ENCODE measurements around the gene ZNF124. TPM values are rescaled to one million over a fixed set of nuclear protein-coding genes. Genes with fewer than 3 reads are reported as not detected.
"Not testable (repeated sequence)": the region's sequence is repeated elsewhere in the genome, so short reads cannot be mapped to it uniquely, and the experiment has no call there.

The ZNF124 gene
- total RNA-seq (2022) (47.5 and 52.9 TPM in 2 replicates), Bru-seq, nascent RNA (percentile 87 among the genes with signal in this experiment), BruChase-seq, experiment 1, labeled RNA remaining after a 2-hour chase (percentile 92 among the genes with signal in this experiment), BruChase-seq, experiment 2, labeled RNA remaining after a 6-hour chase (percentile 87 among the genes with signal in this experiment)
- long read RNA-seq, transcript ZNF124-201 (4 exons, 1,674 nt): major isoform, 6 of 17 reads
- long read RNA-seq, partial matches to known transcripts: 0 of 17 reads
- long read RNA-seq, other reads (novel, unspliced or antisense): 8 of 17 reads

DNA sequence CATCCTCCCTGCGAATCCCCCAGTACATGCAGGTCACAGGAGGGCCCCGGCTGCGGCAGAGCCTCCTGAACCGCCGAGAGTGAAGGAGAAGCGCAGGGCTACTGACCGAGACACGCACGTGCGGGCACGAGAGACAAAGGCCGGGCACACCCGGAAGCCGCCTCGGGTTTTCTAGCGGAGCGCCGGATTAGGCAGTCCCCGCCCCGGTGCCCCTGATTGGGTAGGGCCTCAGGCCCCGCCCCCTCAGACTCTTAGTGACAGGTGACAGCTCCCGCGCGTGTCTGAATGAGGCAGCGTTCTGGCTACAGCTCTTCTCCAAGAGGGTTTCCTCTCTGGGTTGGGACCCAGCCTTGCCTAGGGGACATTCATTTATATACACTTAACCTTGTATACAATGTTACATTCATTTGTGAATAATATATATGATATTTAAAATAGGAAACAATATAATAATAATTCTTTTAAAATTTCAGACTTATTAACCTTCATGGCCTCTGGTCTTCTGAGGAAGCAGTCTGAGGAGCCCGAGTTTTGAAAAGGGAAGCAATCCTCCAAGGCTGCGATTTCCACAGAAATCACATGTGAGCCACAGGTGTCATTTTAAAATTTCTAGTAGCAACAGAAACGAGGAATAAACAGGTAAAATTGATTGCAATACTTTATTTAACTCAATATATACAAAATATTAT is at the start of gene ZNF124:
ZNF124 (minus strand) TSS at position 146 of the 689 bp plus-strand sequence; CDS start at position 3, 143 bp downstream.
- intact Hi-C loops (cut with micrococcal nuclease; ENCODE audit: unreplicated experiment); H3K9me3 ChIP-seq: not testable (repeated sequence)

DNA sequence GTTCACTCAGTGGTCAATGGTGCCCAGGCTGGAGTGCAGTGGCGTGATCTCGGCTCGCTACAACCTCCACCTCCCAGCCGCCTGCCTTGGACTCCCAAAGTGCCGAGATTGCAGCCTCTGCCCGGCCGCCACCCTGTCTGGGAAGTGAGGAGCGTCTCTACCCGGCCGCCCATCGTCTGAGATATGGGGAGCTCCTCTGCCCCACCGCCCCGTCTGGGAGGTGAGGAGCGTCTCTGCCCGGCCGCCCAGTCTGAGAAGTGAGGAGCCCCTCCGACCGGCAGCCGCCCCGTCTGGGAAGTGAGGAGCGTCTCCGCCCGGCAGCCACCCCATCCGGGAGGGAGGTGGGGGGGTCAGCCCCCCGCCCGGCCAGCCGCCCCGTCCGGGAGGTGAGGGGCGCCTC is 48.5 kb upstream of the ZNF124 start:
- POLR2A ChIA-PET; H3K9me3 ChIP-seq; H3K4me1 Mint-ChIP-seq (ENCODE audit: low read depth, unreplicated experiment); H3K27me3 ChIP-seq (replicated peaks; ENCODE audit: control insufficient read depth, insufficient read depth, low read length); H3K36me3 ChIP-seq (ENCODE audit: control insufficient read depth, insufficient read depth, low read length); H3K36me3 Mint-ChIP-seq (ENCODE audit: insufficient read depth, unreplicated experiment); intact Hi-C loops (cut with micrococcal nuclease; ENCODE audit: unreplicated experiment); CTCF ChIA-PET; H3K27ac Mint-ChIP-seq (ENCODE audit: unreplicated experiment); DNase-seq; H3K4me3 Mint-ChIP-seq (ENCODE audit: unreplicated experiment); H3K4me3 ChIP-seq (ENCODE audit: low read depth, low read length); BruUV-seq (replicated peaks); H3K4me1 ChIP-seq: not testable (repeated sequence)
- Mint-ChIP-seq H3K27me3 (ENCODE audit: insufficient read depth, unreplicated experiment) (peaks cover 17% of the 10 kb centered on the region), H3K9me3 (ENCODE audit: unreplicated experiment) (peaks cover 31% of the 10 kb centered on the region)

More for the DNA sequence above, at the start of gene ZNF124:
- H3K4me3 ChIP-seq (ENCODE audit: low read depth, low read length); H3K27me3 ChIP-seq (replicated peaks; ENCODE audit: control insufficient read depth, insufficient read depth, low read length); H3K27me3 Mint-ChIP-seq (ENCODE audit: insufficient read depth, unreplicated experiment); BruUV-seq (replicated peaks); H3K9me3 Mint-ChIP-seq (ENCODE audit: unreplicated experiment); CTCF ChIA-PET; POLR2A ChIA-PET; H3K4me3 Mint-ChIP-seq (ENCODE audit: unreplicated experiment); DNase-seq; H3K27ac Mint-ChIP-seq (ENCODE audit: unreplicated experiment); H3K4me1 Mint-ChIP-seq (ENCODE audit: low read depth, unreplicated experiment); H3K36me3 ChIP-seq (ENCODE audit: control insufficient read depth, insufficient read depth, low read length); H3K4me1 ChIP-seq: not testable (repeated sequence)
- H3K36me3 Mint-ChIP-seq (ENCODE audit: insufficient read depth, unreplicated experiment): peaks cover 19% of the 10 kb centered on the region

DNA sequence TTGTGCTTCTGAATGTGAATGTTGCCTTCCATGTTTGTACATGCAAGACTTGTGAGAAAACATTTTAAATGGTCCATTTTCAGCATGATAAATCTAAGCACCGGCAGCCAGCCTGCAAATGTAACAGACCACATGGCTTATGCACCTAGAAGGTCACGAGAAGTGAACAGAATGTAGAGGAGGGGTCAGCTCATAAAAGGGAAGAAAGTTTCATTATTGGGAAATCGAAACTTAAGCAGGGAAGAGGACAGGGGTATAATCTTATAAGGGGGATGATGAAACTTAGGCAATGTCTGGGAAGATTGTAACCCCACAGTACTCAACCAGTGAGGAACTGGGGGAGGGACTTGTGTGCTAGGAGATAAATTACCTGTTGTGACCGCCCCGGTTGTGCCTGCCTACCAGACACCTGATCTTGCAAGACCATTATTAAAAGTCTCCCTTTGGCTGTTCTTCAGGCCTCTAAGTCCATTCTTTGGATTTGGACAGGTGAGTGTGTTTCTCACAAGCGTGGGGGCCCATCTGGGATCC is 46.4 kb upstream of the ZNF124 start:
- TF ChIP-seq, protein P1, sequence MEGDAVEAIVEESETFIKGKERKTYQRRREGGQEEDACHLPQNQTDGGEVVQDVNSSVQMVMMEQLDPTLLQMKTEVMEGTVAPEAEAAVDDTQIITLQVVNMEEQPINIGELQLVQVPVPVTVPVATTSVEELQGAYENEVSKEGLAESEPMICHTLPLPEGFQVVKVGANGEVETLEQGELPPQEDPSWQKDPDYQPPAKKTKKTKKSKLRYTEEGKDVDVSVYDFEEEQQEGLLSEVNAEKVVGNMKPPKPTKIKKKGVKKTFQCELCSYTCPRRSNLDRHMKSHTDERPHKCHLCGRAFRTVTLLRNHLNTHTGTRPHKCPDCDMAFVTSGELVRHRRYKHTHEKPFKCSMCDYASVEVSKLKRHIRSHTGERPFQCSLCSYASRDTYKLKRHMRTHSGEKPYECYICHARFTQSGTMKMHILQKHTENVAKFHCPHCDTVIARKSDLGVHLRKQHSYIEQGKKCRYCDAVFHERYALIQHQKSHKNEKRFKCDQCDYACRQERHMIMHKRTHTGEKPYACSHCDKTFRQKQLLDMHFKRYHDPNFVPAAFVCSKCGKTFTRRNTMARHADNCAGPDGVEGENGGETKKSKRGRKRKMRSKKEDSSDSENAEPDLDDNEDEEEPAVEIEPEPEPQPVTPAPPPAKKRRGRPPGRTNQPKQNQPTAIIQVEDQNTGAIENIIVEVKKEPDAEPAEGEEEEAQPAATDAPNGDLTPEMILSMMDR (IDR thresholded peaks at IDR 0.05; ENCODE audit: insufficient read depth in 1 of 2, low read depth in 1 of 2, low read length in 1 of 2, severe bottlenecking in 1 of 2, unreplicated experiment in 1 of 2): no peak
- no TSS peak for BruUV-seq (replicated peaks)
- Histone ChIP-seq H3K27me3 (replicated peaks; ENCODE audit: control insufficient read depth, insufficient read depth, low read length) (no peaks in the 10 kb centered on the region), H3K4me3 (ENCODE audit: low read depth, low read length) (no peak overlapping the region), H3K36me3 (ENCODE audit: control insufficient read depth, insufficient read depth, low read length) (no peaks in the 10 kb centered on the region), H3K4me1 (no peaks in the 10 kb centered on the region), H3K9me3 (no peaks in the 10 kb centered on the region)
- DNase-seq: no peak
- Mint-ChIP-seq H3K27me3 (ENCODE audit: insufficient read depth, unreplicated experiment) (peaks cover 11% of the 10 kb centered on the region), H3K4me1 (ENCODE audit: low read depth, unreplicated experiment) (no peaks in the 10 kb centered on the region), H3K9me3 (ENCODE audit: unreplicated experiment) (peaks cover 16% of the 10 kb centered on the region), H3K36me3 (ENCODE audit: insufficient read depth, unreplicated experiment) (no peaks in the 10 kb centered on the region), H3K27ac (ENCODE audit: unreplicated experiment) (no peak overlapping the region), H3K4me3 (ENCODE audit: unreplicated experiment) (no peak overlapping the region)
- ChIA-PET POLR2A (no interaction called here), CTCF (no interaction called here)
- intact Hi-C loops (cut with micrococcal nuclease; ENCODE audit: unreplicated experiment): no loop called here

DNA sequence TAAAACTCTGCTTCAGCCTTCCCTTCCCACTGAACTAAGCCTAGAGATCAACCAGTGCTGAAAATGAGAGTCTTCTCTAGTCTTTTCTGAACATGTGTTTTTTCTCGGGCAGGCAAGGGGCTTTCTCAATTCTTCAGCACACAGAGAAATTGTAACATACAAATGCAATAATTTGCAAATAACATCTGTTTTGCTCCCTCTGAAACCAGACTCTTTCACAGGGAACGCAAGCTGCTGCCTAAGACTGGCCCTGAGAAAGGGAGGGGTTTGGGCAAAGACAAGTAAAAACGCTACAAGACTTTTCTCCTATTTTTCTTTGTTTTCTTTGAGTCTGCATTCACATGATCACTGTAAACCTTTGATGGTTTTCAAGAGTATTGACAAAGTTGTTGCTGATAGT is 44.4 kb upstream of the ZNF124 start:
- ChIA-PET CTCF (no interaction called here), POLR2A (no interaction called here)
- Histone ChIP-seq H3K36me3 (ENCODE audit: control insufficient read depth, insufficient read depth, low read length) (no peaks in the 10 kb centered on the region), H3K27me3 (replicated peaks; ENCODE audit: control insufficient read depth, insufficient read depth, low read length) (no peaks in the 10 kb centered on the region), H3K4me3 (ENCODE audit: low read depth, low read length) (no peak overlapping the region), H3K4me1 (no peaks in the 10 kb centered on the region), H3K9me3 (no peaks in the 10 kb centered on the region)
- intact Hi-C loops (cut with micrococcal nuclease; ENCODE audit: unreplicated experiment): no loop called here
- Mint-ChIP-seq H3K4me1 (ENCODE audit: low read depth, unreplicated experiment) (no peaks in the 10 kb centered on the region), H3K9me3 (ENCODE audit: unreplicated experiment) (peaks cover 2% of the 10 kb centered on the region), H3K4me3 (ENCODE audit: unreplicated experiment) (no peak overlapping the region), H3K36me3 (ENCODE audit: insufficient read depth, unreplicated experiment) (no peaks in the 10 kb centered on the region), H3K27me3 (ENCODE audit: insufficient read depth, unreplicated experiment) (peaks cover 4% of the 10 kb centered on the region), H3K27ac (ENCODE audit: unreplicated experiment) (no peak overlapping the region)
- no TSS peak for BruUV-seq (replicated peaks)
- no peak for DNase-seq
- TF ChIP-seq, protein P1 (IDR thresholded peaks at IDR 0.05; ENCODE audit: insufficient read depth in 1 of 2, low read depth in 1 of 2, low read length in 1 of 2, severe bottlenecking in 1 of 2, unreplicated experiment in 1 of 2): no peak
